Smooth muscle cell (in vitro differentiated cells): ENCODE measurements around the gene SOHLH2. TPM values are rescaled to one million over a fixed set of nuclear protein-coding genes. Genes with fewer than 3 reads are reported as not detected.

Experiments
- DNase-seq: peaks from one replicate; lab custom pipeline; 2025; ENCODE audit not compliant: unreplicated experiment; lab: John Stamatoyannopoulos, UW
- H2AFZ ChIP-seq: fragments of 200-600 bp; sonication (generic); 2 replicates; pipeline ENCODE4 v1.6.0; 2016; ENCODE audit warnings: antibody characterized with exemption, low read depth, mild to moderate bottlenecking
- H3F3A ChIP-seq: fragments of 200-600 bp; sonication (generic); 2 replicates; pipeline ENCODE4 v1.6.0; 2017; ENCODE audit warnings: antibody characterized with exemption, low read depth
- H3K27ac ChIP-seq: fragments of 200-600 bp; sonication (generic); 2 replicates; pipeline ENCODE4 v1.5.1; 2016; ENCODE audit warnings: low read depth, mild to moderate bottlenecking
- H3K27me3 ChIP-seq: fragments of 200-600 bp; sonication (generic); 2 replicates; pipeline ENCODE4 v1.6.1; 2016; ENCODE audit warnings: low read depth, mild to moderate bottlenecking
- H3K36me3 ChIP-seq: fragments of 200-600 bp; sonication (generic); 2 replicates; pipeline ENCODE4 v1.5.1; 2016; ENCODE audit warnings: low read depth
- H3K4me1 ChIP-seq: fragments of 200-600 bp; sonication (generic); 2 replicates; pipeline ENCODE4 v1.5.1; 2016; ENCODE audit warnings: low read depth
- H3K4me2 ChIP-seq: fragments of 200-600 bp; sonication (generic); 2 replicates; pipeline ENCODE4 v1.6.0; 2016; ENCODE audit warnings: mild to moderate bottlenecking
- H3K4me3 ChIP-seq: fragments of 200-600 bp; sonication (generic); 2 replicates; pipeline ENCODE4 v1.5.1; 2016; ENCODE audit warnings: mild to moderate bottlenecking
- H3K79me2 ChIP-seq: fragments of 200-600 bp; sonication (generic); 2 replicates; pipeline ENCODE4 v1.6.0; 2016; ENCODE audit warnings: low read depth, mild to moderate bottlenecking
- H3K9ac ChIP-seq: fragments of 200-600 bp; sonication (generic); 2 replicates; pipeline ENCODE4 v1.6.0; 2016; ENCODE audit warnings: low read depth
- H3K9me3 ChIP-seq: fragments of 200-600 bp; sonication (generic); replicated peaks from 2 replicates; pipeline ENCODE4 v1.5.1; 2016; ENCODE audit warnings: low read depth
- H4K20me1 ChIP-seq: fragments of 200-600 bp; sonication (generic); 2 replicates; pipeline ENCODE4 v1.6.0; 2016; ENCODE audit warnings: low read depth
- WGBS: methylation state at CpG from one replicate; pipeline ENCODE4 v1.1.7; 2016; ENCODE audit warnings: low lambda C conversion rate; 5-methylcytosine and 5-hydroxymethylcytosine counted together
- polyA plus RNA-seq: library from polyadenylated mRNA; unstranded; fragments of >200 nt; fragmentation: Nextera tagmentation; extraction: Ambion mirVana; gene quantifications from 2 replicates; pipeline ENCODE4 v1.2.1, GENCODE V29; 2016
- total RNA-seq: library from RNA; depleted of rRNA; stranded (reverse); fragments of >200 nt; gene quantifications from 2 replicates; pipeline ENCODE4 v1.2.3, GENCODE V29; 2014
- TF ChIP-seq, protein P1 (sequence below): fragments of 200-600 bp; sonication (generic); IDR thresholded peaks from 2 replicates; pipeline ENCODE4 v1.5.1; 2017; ENCODE audit warnings: borderline replicate concordance, mild to moderate bottlenecking, antibody characterized with exemption; ENCODE audit not compliant: insufficient read depth, poor library complexity, severe bottlenecking

The SOHLH2 gene
- total and polyA plus RNA-seq, 2 experiments from 2014 or later, result 0.04 TPM; not detected in 1

DNA sequence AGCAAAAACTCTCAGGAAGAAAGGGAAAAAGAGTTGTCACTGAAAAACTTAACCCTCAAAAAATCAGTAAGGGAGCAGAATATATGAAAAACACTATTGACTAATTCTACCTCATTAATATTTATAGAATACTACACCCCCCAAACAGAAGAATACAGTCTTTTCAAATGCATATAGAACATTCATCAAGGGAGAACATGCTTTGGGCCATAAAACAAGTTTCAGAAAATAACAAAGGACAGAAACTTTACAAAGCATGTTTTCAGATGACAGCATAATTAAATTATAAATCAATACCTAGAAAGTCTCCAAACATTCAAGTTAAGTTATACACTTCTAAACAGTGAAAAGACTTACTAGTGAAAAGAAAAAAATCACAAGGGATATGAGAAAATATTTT, 30.5 kb downstream of the SOHLH2 start:
- DNase-seq, result no peak
- no peaks in the 10 kb centered on the region for H3K27me3 ChIP-seq
- no peak overlapping the region for H3K4me2 ChIP-seq
- H3K9ac ChIP-seq, result no peak overlapping the region
- H3K9me3 ChIP-seq, result no peaks in the 10 kb centered on the region
- no peak overlapping the region for H2AFZ ChIP-seq
- H3K79me2 ChIP-seq, result no peaks in the 10 kb centered on the region
- no peaks in the 10 kb centered on the region for H3K36me3 ChIP-seq
- no peaks in the 10 kb centered on the region for H3K4me1 ChIP-seq
- no peak overlapping the region for H3K27ac ChIP-seq
- H4K20me1 ChIP-seq, result no peaks in the 10 kb centered on the region
- no peaks in the 10 kb centered on the region for H3F3A ChIP-seq
- TF ChIP-seq, protein P1, sequence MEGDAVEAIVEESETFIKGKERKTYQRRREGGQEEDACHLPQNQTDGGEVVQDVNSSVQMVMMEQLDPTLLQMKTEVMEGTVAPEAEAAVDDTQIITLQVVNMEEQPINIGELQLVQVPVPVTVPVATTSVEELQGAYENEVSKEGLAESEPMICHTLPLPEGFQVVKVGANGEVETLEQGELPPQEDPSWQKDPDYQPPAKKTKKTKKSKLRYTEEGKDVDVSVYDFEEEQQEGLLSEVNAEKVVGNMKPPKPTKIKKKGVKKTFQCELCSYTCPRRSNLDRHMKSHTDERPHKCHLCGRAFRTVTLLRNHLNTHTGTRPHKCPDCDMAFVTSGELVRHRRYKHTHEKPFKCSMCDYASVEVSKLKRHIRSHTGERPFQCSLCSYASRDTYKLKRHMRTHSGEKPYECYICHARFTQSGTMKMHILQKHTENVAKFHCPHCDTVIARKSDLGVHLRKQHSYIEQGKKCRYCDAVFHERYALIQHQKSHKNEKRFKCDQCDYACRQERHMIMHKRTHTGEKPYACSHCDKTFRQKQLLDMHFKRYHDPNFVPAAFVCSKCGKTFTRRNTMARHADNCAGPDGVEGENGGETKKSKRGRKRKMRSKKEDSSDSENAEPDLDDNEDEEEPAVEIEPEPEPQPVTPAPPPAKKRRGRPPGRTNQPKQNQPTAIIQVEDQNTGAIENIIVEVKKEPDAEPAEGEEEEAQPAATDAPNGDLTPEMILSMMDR, result no peak
- no peak overlapping the region for H3K4me3 ChIP-seq

DNA sequence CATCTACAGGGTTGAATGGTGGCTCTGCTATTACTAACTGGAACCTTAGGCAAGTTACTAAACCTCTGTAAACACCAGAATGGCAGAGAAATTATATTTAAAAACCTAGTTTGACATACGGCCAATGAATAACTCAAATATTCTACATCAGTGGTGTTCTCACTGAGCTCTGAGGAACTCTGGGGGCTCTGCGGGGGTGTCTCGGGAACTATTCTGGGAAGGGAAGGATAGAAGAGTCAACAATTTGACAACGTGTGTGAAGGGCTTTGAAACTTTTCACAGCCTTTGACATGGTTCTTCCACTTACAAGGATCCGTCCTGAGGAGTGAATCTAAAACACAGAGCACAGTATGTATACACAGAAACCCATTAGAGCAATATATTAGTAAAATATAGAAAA, 38.7 kb downstream of the SOHLH2 start:
- DNase-seq, result no peak
- Histone ChIP-seq H3K9me3 (no peaks in the 10 kb centered on the region), H3K79me2 (no peaks in the 10 kb centered on the region), H3K9ac (no peak overlapping the region), H3K36me3 (no peaks in the 10 kb centered on the region), H3K4me2 (no peak overlapping the region), H2AFZ (no peak overlapping the region), H3K27ac (no peak overlapping the region), H4K20me1 (no peaks in the 10 kb centered on the region), H3K27me3 (no peaks in the 10 kb centered on the region), H3K4me1 (no peaks in the 10 kb centered on the region), H3F3A (no peaks in the 10 kb centered on the region), H3K4me3 (no peak overlapping the region)
- TF ChIP-seq, protein P1, result no peak
- 93% methylated on average over 5 of the region's 5 CpGs for WGBS

DNA sequence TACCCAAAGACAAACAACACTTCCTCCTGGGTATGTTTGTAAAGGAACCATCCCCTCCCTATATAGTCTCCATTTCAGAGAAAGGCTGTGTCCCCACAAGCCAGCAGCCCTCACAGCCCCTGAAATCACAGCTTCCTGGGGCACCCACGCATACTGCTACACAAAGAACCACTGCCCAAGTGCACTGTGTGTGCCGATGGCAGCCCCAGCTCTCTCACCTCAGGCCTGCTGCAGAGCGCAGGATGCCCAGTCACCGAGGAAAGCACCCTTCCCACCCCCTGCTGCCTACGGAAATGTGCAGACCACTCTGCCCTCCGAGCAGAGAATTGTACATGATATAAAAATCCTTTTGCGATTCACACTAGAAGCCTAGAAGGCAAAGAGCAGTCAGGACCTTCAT, 39.4 kb downstream of the SOHLH2 start:
- no peaks in the 10 kb centered on the region for H3K36me3 ChIP-seq
- H3K79me2 ChIP-seq, result no peaks in the 10 kb centered on the region
- H2AFZ ChIP-seq, result no peak overlapping the region
- WGBS, result 74% methylated on average over 7 of the region's 7 CpGs
- TF ChIP-seq, protein P1, result no peak
- H3K4me3 ChIP-seq, result no peak overlapping the region
- no peaks in the 10 kb centered on the region for H3K4me1 ChIP-seq
- DNase-seq, result no peak
- no peak overlapping the region for H3K9ac ChIP-seq
- H4K20me1 ChIP-seq, result no peaks in the 10 kb centered on the region
- no peaks in the 10 kb centered on the region for H3F3A ChIP-seq
- no peaks in the 10 kb centered on the region for H3K27me3 ChIP-seq
- no peaks in the 10 kb centered on the region for H3K9me3 ChIP-seq
- no peak overlapping the region for H3K4me2 ChIP-seq
- no peak overlapping the region for H3K27ac ChIP-seq

DNA sequence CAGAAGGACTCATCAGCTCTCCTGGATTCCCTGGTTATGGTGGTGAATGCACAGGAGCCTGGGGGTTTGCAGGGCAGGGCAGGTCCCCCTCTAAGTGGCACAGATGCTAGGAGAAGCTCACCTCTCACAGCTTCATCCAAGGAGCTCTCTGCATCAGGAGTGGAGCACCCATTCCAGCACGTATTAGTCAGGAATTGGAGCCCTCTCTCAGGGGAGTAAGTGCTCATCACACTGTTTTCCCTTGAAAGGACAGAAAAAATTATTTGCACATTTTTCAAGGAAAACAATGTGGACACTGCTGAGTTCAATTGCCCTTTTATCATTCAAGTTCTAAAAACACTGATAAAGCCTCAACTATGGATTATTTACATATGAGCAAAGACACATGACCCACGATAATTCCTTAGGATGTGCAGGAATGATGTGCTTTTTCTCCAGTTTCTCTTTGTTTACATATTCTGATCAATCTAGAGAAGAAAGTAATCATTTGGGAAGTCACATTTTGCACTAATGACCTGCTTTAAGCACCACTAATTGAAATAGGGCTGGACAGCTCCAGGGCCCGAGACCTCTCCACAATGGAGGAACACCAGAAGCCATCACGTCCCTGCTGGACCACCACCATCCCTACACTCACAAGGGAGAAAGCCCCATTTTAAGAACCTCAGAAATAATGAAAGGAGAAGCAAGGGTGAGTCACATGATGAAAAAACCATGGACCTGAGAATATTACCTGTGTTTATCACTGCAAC, 40.6 kb downstream of the SOHLH2 start:
- Histone ChIP-seq H3K36me3 (no peaks in the 10 kb centered on the region), H3K27ac (no peak overlapping the region), H3K9ac (no peak overlapping the region), H3F3A (no peaks in the 10 kb centered on the region), H3K4me3 (no peak overlapping the region), H3K79me2 (no peaks in the 10 kb centered on the region), H2AFZ (no peak overlapping the region), H3K27me3 (no peaks in the 10 kb centered on the region), H3K9me3 (no peaks in the 10 kb centered on the region), H4K20me1 (no peaks in the 10 kb centered on the region), H3K4me2 (no peak overlapping the region), H3K4me1 (no peaks in the 10 kb centered on the region)
- WGBS, result 88% methylated on average over 4 of the region's 4 CpGs
- DNase-seq, result no peak
- TF ChIP-seq, protein P1, result no peak
